ENCODE results near the gene HMG20A.

- TF ChIP-seq ZNF121 (CRISPR knock-in tag; IDR thresholded peaks at IDR 0.05) (no peak), ZNF423 (CRISPR knock-in tag; IDR thresholded peaks at IDR 0.05) (no peak), ZNF416 (CRISPR knock-in tag; IDR thresholded peaks at IDR 0.05) (no peak), ZNF396 (CRISPR knock-in tag; IDR thresholded peaks at IDR 0.05; ENCODE audit: borderline replicate concordance) (no peak), JUN (CRISPR knock-in tag; IDR thresholded peaks at IDR 0.05) (no peak), SP1 (CRISPR knock-in tag; conservative IDR thresholded peaks at IDR 0.05) (no peak), ZBTB43 (CRISPR knock-in tag; IDR thresholded peaks at IDR 0.05) (no peak)
- TF ChIP-seq, protein P1, sequence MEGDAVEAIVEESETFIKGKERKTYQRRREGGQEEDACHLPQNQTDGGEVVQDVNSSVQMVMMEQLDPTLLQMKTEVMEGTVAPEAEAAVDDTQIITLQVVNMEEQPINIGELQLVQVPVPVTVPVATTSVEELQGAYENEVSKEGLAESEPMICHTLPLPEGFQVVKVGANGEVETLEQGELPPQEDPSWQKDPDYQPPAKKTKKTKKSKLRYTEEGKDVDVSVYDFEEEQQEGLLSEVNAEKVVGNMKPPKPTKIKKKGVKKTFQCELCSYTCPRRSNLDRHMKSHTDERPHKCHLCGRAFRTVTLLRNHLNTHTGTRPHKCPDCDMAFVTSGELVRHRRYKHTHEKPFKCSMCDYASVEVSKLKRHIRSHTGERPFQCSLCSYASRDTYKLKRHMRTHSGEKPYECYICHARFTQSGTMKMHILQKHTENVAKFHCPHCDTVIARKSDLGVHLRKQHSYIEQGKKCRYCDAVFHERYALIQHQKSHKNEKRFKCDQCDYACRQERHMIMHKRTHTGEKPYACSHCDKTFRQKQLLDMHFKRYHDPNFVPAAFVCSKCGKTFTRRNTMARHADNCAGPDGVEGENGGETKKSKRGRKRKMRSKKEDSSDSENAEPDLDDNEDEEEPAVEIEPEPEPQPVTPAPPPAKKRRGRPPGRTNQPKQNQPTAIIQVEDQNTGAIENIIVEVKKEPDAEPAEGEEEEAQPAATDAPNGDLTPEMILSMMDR (IDR thresholded peaks at IDR 0.05) = no peak
- TF ChIP-seq, protein P2, sequence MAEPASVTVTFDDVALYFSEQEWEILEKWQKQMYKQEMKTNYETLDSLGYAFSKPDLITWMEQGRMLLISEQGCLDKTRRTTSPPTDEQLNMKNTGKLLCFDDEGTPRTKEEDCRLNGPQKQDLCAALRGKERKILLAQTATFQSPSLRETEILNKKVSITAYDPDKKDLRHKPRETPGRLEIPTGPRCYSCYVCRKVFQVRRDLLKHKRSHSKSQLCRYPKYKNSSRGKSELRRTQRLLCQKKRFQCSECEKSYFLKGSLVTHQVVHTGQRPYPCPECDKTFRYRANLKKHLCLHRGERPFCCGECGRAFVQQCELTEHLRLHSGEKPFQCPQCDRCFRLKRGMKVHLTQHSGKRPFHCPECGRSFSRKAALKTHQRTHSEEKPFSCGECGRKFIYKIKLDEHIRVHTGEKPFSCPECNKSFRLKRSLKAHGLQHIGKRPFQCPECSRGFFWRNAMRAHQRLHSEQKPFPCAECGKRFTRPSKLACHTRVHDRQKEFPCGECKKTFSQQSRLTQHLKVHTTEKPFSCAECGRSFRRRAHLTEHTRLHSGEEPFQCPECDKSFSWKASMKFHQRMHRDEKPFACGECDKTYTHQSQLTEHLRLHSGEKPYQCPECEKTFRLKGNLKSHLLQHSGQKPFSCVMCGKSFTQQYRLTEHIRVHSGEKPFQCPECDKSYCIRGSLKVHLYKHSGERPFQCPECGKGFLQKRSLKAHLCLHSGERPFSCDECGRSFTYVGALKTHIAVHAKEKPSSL (CRISPR knock-in tag; conservative IDR thresholded peaks at IDR 0.05) = no peak
Measured at GRCh38 chr15:77474310-77474988, 53.8 kb downstream of the HMG20A start.

All from WTC11 (cell line).